Motor neuron (in vitro differentiated cells): ENCODE results near the gene ZNF25. TPM values are rescaled to one million over a fixed set of nuclear protein-coding genes. Genes with fewer than 3 reads are reported as not detected.
A peak's percentile ranks its signal among the peaks of the same experiment; 100 is the strongest.

Experiments
- ATAC-seq, 8 experiments: fragments of 200-7000 bp; cut with Tn5 transposase; replicated peaks in 6 of 8; 2 replicates each; pipeline ENCODE4 v1.8.0; 2021; ENCODE audit warnings: mild to moderate bottlenecking in 8 of 8, moderate library complexity in 8 of 8
- H3K27ac ChIP-seq, 2 donors: fragments of 250-450 bp; sonication (Bioruptor Pico); 2 replicates each; pipeline ENCODE4 v1.9.0; 2021; ENCODE audit warnings: antibody characterized with exemption in 2 of 2, mild to moderate bottlenecking in 2 of 2, moderate library complexity in 1 of 2
- H3K4me1 ChIP-seq, 2 donors: fragments of 250-450 bp; sonication (Bioruptor Pico); replicated peaks in 1 of 2; 2 replicates each; pipeline ENCODE4 v1.6.1; 2021; ENCODE audit warnings: antibody characterized with exemption in 2 of 2, mild to moderate bottlenecking in 2 of 2, moderate library complexity in 1 of 2
- H3K4me3 ChIP-seq, 5 donors: fragments of 250-450 bp; sonication (Bioruptor Pico); 2 replicates each; pipeline ENCODE4 v1.9.0; 2021; ENCODE audit warnings: antibody characterized with exemption in 5 of 5, mild to moderate bottlenecking in 5 of 5, moderate library complexity in 4 of 5
- WGBS, 10 experiments: fragments of 450-650 bp; shearing (Covaris generic); methylation state at CpG; one replicate each; pipeline ENCODE4 v1.0.0; 2022; 5-methylcytosine and 5-hydroxymethylcytosine counted together
- in situ Hi-C, 9 experiments: fragments of 400-800 bp; cut with MboI; loops; one replicate each; pipeline ENCODE4 v1.15.0; 2021; ENCODE audit warnings: low sequenced_read_pairs in 9 of 9, low pct_unique_long_range_greater_than_20kb in 2 of 9; ENCODE audit not compliant: unreplicated experiment in 9 of 9
- total RNA-seq, 8 experiments: library from RNA; unstranded; fragments of 300-600 nt; gene quantifications; 2 replicates each; pipeline versions ENCODE4 v1.2.3 to v1.2.4, GENCODE V29; 2022

ZNF25 gene
- total RNA-seq, 8 experiments from 2014 or later: 3.9 to 34.4 (median 22.4) TPM

GRCh38 chr10:37976880-37977203, 395 bp upstream of the ZNF25 start:
- WGBS, 10 experiments: 0 to 82% (median 42%) methylated on average over 2 to 8 of the region's 9 CpGs; no CpG with 5 or more reads in 2 of the 10 experiments
- Histone ChIP-seq H3K4me1 (peaks cover 0 to 5% of the 10 kb centered on the region in 2 donors), H3K4me3 (peak overlapping the region in 3 of 5 donors; percentile 13 to 97 (median 68)), H3K27ac (no peak overlapping the region)
- in situ Hi-C loops: no loop called here
- no peak for ATAC-seq

- peak overlapping the region; percentile 48 to 97 (median 75) for H3K4me3 ChIP-seq
- 0 to 86% (median 39%) methylated on average over 1 to 5 of the region's 5 CpGs for WGBS, 10 experiments
- H3K4me1 ChIP-seq: peaks cover 0 to 5% of the 10 kb centered on the region in 2 donors
- in situ Hi-C loops: no loop called here
- no peak for ATAC-seq
- peak overlapping the region; percentile 91 to 97 for H3K27ac ChIP-seq
These were observed 951 bp downstream of the ZNF25 start for GRCh38 chr10:37975401-37975991.

GRCh38 chr10:37972396-37972795, 4.1 kb downstream of the ZNF25 start:
- 86 to 100% (median 100%) methylated on average over 1 of the region's 1 CpG; no CpG with 5 or more reads in 3 of the 10 experiments for WGBS, 10 experiments
- in situ Hi-C loops: loop anchor here in 1 of 9 experiments (25.0 kb wide), 1 partner anchor 110 kb away; the partner anchor contains the start of gene ZNF248
- ATAC-seq: no peak
- Histone ChIP-seq H3K27ac (no peak overlapping the region), H3K4me1 (peaks cover 0 to 5% of the 10 kb centered on the region in 2 donors), H3K4me3 (no peak overlapping the region)

- no peak for ATAC-seq
- Histone ChIP-seq H3K4me1 (no peaks in the 10 kb centered on the region), H3K4me3 (no peak overlapping the region), H3K27ac (no peak overlapping the region)
- in situ Hi-C loops: loop anchor here in 1 of 9 experiments (25.0 kb wide), 1 partner anchor 103 kb away; the partner anchor contains the start of gene ZNF248
These were observed 11.4 kb downstream of the ZNF25 start for GRCh38 chr10:37965006-37965405.

GRCh38 chr10:37960591-37961137, 15.8 kb downstream of the ZNF25 start:
- Histone ChIP-seq H3K4me1 (no peaks in the 10 kb centered on the region), H3K4me3 (no peak overlapping the region), H3K27ac (no peak overlapping the region)
- ATAC-seq: peak in 4 of 8 experiments; percentile 48 to 78 (median 62)
- in situ Hi-C loops: loop anchor here in 1 of 9 experiments (25.0 kb wide), 1 partner anchor 98 kb away; the partner anchor contains the start of gene ZNF248
- WGBS, 10 experiments: 75 to 100% (median 90%) methylated on average over 1 to 2 of the region's 2 CpGs; no CpG with 5 or more reads in 2 of the 10 experiments

GRCh38 chr10:37957841-37958240, 18.6 kb downstream of the ZNF25 start:
- no peak for ATAC-seq
- in situ Hi-C loops: loop anchor here in 1 of 9 experiments (25.0 kb wide), 1 partner anchor 96 kb away; the partner anchor contains the start of gene ZNF248
- Histone ChIP-seq H3K4me1 (no peaks in the 10 kb centered on the region), H3K4me3 (no peak overlapping the region), H3K27ac (no peak overlapping the region)
- WGBS, 10 experiments: 50 to 100% (median 70%) methylated on average over 1 to 2 of the region's 2 CpGs; no CpG with 5 or more reads in 2 of the 10 experiments

- ATAC-seq: no peak
- H3K27ac ChIP-seq: no peak overlapping the region
- no peak overlapping the region for H3K4me3 ChIP-seq
- in situ Hi-C loops: loop anchor here in 1 of 9 experiments (25.0 kb wide), 1 partner anchor 91 kb away; the partner anchor contains the start of gene ZNF248
- H3K4me1 ChIP-seq: no peaks in the 10 kb centered on the region
- WGBS, 10 experiments: 56 to 100% (median 87%) methylated on average over 1 to 3 of the region's 3 CpGs
These were observed 23.5 kb downstream of the ZNF25 start for GRCh38 chr10:37952926-37953325.

GRCh38 chr10:37952043-37952755, 24.2 kb downstream of the ZNF25 start:
- in situ Hi-C loops: loop anchor here in 1 of 9 experiments (25.0 kb wide), 1 partner anchor 90 kb away; the partner anchor contains the start of gene ZNF248
- no peak overlapping the region for H3K27ac ChIP-seq
- peak in 2 of 8 experiments; percentile 50 to 52 for ATAC-seq
- H3K4me3 ChIP-seq: no peak overlapping the region
- no peaks in the 10 kb centered on the region for H3K4me1 ChIP-seq
- 0 to 100% (median 68%) methylated on average over 1 to 2 of the region's 2 CpGs for WGBS, 10 experiments

- no peak overlapping the region for H3K27ac ChIP-seq
- in situ Hi-C loops: no loop called here
- no peaks in the 10 kb centered on the region for H3K4me1 ChIP-seq
- 71 to 100% (median 96%) methylated on average over 1 to 3 of the region's 3 CpGs; no CpG with 5 or more reads in 2 of the 10 experiments for WGBS, 10 experiments
- no peak for ATAC-seq
- no peak overlapping the region for H3K4me3 ChIP-seq
These were observed 28.2 kb downstream of the ZNF25 start for GRCh38 chr10:37948210-37948609.

- ATAC-seq: no peak
- Histone ChIP-seq H3K4me3 (no peak overlapping the region), H3K4me1 (no peaks in the 10 kb centered on the region), H3K27ac (no peak overlapping the region)
- in situ Hi-C loops: no loop called here
These were observed 28.9 kb downstream of the ZNF25 start for GRCh38 chr10:37947526-37947925.

- no peak overlapping the region for H3K27ac ChIP-seq
- no peak overlapping the region for H3K4me3 ChIP-seq
- in situ Hi-C loops: no loop called here
- ATAC-seq: no peak
- H3K4me1 ChIP-seq: no peaks in the 10 kb centered on the region
- WGBS, 10 experiments: 23 to 89% (median 62%) methylated on average over 3 to 4 of the region's 5 CpGs; no CpG with 5 or more reads in 2 of the 10 experiments
These were observed 38.6 kb downstream of the ZNF25 start for GRCh38 chr10:37937864-37938263.

- no peak for ATAC-seq
- H3K4me1 ChIP-seq: no peaks in the 10 kb centered on the region
- in situ Hi-C loops: no loop called here
- H3K27ac ChIP-seq: no peak overlapping the region
- no peak overlapping the region for H3K4me3 ChIP-seq
- WGBS, 10 experiments: 0 to 90% (median 33%) methylated on average over 1 to 2 of the region's 2 CpGs; no CpG with 5 or more reads in 3 of the 10 experiments
These were observed 41.7 kb downstream of the ZNF25 start for GRCh38 chr10:37934791-37935190.

GRCh38 chr10:37930423-37930822, 46.0 kb downstream of the ZNF25 start:
- Histone ChIP-seq H3K4me1 (no peaks in the 10 kb centered on the region), H3K27ac (no peak overlapping the region), H3K4me3 (no peak overlapping the region)
- ATAC-seq: no peak
- in situ Hi-C loops: no loop called here
- 0 to 77% (median 26%) methylated on average over 1 to 2 of the region's 2 CpGs; no CpG with 5 or more reads in 4 of the 10 experiments for WGBS, 10 experiments
